GM19035 (cell line): ENCODE results near the gene HNRNPH2.

Experiments used
- ATAC-seq: cut with Tn5 transposase; IDR thresholded peaks from one replicate; pipeline ENCODE4 v1.9.1; 2021; ENCODE audit not compliant: unreplicated experiment

Gene HNRNPH2

DNA sequence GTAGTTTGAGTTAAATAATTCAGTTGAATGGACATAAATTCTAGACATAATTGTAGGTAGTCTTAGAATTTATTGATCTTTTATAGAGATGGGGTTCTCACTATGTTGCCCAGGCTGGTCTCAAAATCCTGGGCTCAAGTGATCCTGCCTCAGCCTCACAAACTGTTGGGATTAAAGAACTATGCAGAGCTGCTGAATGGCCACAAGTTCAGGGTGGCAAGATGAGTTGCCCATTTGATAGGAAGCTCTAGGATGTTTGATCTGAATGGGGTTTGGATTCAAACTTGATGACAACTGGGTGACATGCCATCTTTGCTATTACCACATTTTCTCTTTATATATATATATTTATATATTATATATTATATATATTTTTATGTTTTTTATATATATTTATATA is 13.7 kb upstream of the HNRNPH2 start:
- ATAC-seq: no peak

DNA sequence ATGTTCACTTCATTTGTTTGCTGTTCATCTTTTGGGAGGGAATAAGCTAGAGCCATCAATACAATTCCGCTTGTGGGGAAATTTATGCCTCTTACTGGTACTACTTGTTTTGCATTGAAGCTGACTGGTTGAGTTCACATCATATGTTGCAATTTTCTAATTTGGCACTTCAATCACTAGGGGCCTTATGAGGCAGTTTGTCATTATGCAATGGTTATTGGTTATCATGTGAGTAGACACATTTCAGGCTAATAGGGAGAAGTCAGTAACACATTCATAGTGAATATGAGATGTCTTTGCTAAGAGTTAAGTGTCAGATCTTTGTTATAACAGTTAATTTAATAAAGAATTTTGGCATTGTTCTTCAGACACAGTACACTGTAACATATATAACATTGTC is 12.2 kb upstream of the HNRNPH2 start:
- ATAC-seq: no peak

GRCh38 chrX:101397779-101398178 is 10.2 kb upstream of the HNRNPH2 start:
- no peak for ATAC-seq

DNA sequence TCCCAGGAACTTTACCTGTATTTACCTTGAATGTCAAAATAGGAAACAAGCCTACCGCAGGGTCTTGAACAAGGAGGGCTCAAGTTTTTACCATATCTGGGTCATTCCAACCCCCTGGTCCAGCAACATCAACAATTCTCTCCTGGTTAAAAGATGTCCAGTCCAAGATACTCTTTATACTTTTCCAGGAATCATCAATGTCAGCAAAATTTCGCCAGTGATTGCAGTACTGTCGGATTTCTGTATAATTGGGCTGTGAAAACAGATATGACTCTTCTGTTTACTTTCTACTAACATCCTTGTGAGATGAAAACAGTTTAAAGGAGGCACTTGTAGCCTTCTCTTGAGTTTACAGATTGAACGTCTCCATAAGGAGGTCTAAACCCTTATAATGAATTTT is 9.3 kb upstream of the HNRNPH2 start:
- no peak for ATAC-seq

DNA sequence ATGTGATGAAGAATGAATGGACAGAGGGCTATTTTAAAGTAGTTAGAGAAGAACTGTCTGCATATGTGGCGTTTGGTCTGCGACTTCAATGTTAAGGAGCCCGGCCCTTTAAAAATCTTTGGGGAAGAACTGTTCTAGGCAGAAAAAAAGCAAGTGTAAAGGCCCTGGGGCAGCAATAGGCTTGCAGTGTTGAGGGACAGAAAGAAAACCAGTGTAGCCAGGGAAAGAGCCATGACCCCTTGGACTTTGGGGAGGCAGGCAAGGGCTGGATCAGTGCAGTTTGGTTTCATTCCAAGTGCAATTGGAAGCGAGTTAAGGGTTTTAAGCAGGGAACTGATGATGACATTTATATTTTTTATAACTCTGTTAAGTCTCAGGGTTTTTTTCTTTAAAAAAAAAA is 8.2 kb upstream of the HNRNPH2 start:
- ATAC-seq: no peak

GRCh38 chrX:101407167-101407747 is 765 bp upstream of the HNRNPH2 start:
- no peak for ATAC-seq

- no peak for ATAC-seq
These were observed 465 bp downstream of the HNRNPH2 start for GRCh38 chrX:101408532-101408841.

DNA sequence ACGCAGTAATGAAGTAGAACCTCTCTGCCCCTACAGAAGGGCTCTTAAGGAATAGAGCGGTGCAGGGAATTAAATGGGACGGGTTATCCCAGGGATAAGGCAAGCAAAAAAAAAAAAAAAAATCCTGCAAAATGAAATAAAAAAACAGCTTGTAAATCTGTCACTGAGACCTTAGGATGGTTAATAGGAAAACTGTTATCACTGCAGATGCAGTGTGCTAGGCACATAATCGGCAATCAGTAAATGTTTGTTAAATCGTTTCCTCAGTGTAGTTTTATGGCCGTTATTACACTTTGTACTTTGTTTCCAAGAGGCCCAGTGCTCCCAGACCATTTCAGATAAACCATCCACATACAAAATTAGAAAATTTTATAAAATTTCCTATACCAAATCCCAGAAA is 1.0 kb downstream of the HNRNPH2 start:
- no peak for ATAC-seq

DNA sequence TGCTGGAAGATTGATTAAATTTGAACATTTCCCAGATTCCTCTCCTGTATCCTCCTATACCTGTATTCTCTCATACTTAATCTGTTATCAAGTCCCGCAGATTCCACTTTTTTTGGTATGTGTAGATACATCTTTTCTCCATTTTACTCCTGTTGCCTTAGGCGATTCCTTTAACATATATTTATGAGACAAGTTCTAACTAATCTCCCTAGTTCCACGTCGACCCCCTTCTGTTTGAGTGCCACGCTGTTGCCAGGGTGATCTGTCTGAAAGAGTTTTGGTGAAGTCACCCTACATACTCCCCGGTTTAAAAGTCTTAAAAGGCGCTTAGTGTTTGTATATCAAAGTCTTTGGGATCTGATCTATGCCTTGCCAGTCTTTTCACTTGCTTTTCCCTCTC is 2.4 kb downstream of the HNRNPH2 start:
- ATAC-seq: no peak

DNA sequence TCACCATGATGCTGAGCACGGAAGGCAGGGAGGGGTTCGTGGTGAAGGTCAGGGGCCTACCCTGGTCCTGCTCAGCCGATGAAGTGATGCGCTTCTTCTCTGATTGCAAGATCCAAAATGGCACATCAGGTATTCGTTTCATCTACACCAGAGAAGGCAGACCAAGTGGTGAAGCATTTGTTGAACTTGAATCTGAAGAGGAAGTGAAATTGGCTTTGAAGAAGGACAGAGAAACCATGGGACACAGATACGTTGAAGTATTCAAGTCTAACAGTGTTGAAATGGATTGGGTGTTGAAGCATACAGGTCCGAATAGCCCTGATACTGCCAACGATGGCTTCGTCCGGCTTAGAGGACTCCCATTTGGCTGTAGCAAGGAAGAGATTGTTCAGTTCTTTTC is 4.0 kb downstream of the HNRNPH2 start:
- ATAC-seq: no peak

GRCh38 chrX:101415180-101416145 is 7.4 kb downstream of the HNRNPH2 start:
- peak; percentile 62 for ATAC-seq

DNA sequence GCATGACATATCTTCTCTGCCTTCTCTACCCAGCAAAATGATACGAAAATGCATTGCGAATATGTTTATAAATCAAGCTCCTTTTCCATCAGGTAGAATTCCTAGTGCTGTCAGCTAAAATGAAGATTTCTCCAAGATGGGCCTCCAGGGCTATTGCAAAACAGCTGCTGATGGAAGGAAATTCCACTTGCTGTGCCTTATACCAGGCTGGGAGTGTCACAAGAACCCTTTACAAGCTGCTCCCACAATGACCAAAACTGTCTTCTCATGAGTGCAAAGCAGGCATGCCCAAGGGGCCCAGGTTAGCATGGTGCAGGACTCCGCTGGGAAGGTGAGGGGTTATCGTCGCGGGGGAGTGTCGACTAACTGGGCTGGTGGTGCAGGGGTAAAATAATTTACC is 8.7 kb downstream of the HNRNPH2 start:
- no peak for ATAC-seq

GRCh38 chrX:101417190-101417589 is 9.2 kb downstream of the HNRNPH2 start:
- no peak for ATAC-seq

DNA sequence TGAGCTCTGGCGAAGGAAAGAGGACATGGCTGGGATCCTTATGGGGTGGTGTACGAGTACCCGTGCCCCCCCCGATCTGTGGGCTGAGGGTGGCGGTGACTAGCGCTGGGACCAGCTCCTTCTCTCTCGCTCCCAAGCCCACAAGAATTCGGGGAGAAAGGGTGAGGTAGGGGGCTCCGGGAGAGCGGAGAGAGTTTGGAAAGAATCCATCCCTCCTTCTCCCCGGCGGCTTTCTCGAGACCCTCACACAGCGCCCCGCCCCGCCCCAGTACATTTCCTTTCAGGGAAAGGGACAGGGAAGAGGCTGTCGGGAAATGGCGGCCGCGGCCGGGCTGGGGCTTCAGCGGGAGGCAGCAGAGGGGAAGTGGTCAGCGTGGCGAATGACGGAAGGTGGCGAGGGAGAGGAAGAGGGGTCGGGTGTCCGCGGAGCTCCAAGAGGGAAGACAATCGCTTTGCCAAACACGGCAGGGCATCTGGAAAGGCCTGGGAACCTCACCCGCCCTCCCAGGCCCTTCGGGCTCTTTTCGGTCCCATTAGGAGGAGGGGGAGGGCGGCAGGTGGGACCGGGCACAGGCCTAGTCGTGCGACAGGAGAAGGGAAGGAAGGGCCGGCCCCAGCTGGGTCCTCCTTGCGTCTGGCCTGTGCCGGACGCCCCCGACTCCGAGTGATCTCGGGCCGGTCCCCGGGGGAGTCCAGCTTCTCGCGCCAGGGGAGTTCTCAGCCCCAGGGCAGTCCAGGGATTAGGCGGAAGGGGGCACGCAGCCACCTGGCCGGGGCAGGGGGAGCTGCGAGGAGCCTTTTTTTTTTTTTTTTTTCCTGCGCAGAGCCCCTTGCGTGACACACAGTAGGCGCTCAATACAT is 10.2 kb downstream of the HNRNPH2 start:
- ATAC-seq: peak; percentile 43

DNA sequence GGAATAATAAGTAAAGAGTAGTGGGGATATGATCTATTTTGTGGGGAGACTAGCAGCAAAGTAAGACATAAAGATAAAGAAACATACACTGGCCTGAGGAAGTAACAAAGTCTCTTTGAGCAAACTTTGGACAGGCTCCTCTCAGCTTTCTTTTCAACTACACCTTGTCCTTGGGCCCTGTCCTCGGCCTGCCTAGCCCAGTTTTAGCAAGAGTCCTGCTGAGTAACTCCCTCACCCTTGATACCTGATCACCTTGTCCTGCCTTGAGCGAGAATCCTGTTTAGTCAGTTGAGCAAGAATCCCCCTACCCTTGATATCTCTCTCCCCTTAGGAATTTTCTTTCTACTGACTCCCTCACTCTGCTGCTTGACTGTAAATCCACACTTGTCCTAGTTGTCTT is 11.5 kb downstream of the HNRNPH2 start:
- ATAC-seq: no peak

- no peak for ATAC-seq
These were observed 19.9 kb downstream of the HNRNPH2 start for GRCh38 chrX:101427954-101428353.

GRCh38 chrX:101429934-101430333 is 21.9 kb downstream of the HNRNPH2 start:
- peak; percentile 36 for ATAC-seq

GRCh38 chrX:101430457-101431078 is 22.5 kb downstream of the HNRNPH2 start:
- peak; percentile 96 for ATAC-seq

- ATAC-seq: no peak
These were observed 34.1 kb downstream of the HNRNPH2 start for GRCh38 chrX:101442085-101442484.

GRCh38 chrX:101449279-101449678 is 41.3 kb downstream of the HNRNPH2 start:
- no peak for ATAC-seq

DNA sequence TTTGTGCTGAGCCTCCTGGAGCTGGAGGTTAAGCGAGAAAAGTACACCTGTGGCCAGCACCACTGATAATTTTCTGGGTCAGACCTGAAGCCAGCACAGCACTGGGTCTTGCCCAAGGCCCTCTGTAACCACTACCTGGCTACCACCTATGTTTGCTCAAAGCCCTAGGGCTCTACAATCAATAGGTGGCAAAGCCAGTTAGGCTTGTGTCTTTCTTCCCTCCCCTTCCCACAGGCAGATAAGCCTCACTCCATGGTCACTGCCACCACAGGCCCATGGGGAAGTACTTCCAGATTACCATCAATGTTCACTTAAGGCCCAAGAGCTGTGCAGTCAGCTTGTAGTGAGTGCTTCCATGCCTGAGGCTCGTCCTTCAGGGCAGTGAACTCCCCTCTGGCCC is 42.1 kb downstream of the HNRNPH2 start:
- ATAC-seq: no peak
